Glutamatergic neuron (in vitro differentiated cells): ENCODE measurements around the gene PPP1R37. TPM values are rescaled to one million over a fixed set of nuclear protein-coding genes. Genes with fewer than 3 reads are reported as not detected.

Experiments used
- DNase-seq: peaks from one replicate; pipeline ENCODE4 v3.0.0; 2022
- H3K27ac Mint-ChIP-seq: one replicate; pipeline ENCODE4 v1.8.0; 2020; ENCODE audit warnings: mild to moderate bottlenecking, mixed read lengths, inconsistent platforms; ENCODE audit not compliant: unreplicated experiment
- H3K27me3 Mint-ChIP-seq: one replicate; pipeline ENCODE4 v1.8.0; 2020; ENCODE audit warnings: mild to moderate bottlenecking, moderate library complexity, mixed read lengths, inconsistent platforms; ENCODE audit not compliant: unreplicated experiment
- H3K36me3 Mint-ChIP-seq: one replicate; pipeline ENCODE4 v1.8.0; 2020; ENCODE audit warnings: mild to moderate bottlenecking, mixed read lengths, inconsistent platforms; ENCODE audit not compliant: unreplicated experiment
- H3K4me1 Mint-ChIP-seq: one replicate; pipeline ENCODE4 v1.8.0; 2020; ENCODE audit warnings: mild to moderate bottlenecking, low read depth, mixed read lengths, inconsistent platforms; ENCODE audit not compliant: unreplicated experiment
- H3K4me3 Mint-ChIP-seq: one replicate; pipeline ENCODE4 v1.8.0; 2020; ENCODE audit warnings: mild to moderate bottlenecking, mixed read lengths, inconsistent platforms; ENCODE audit not compliant: unreplicated experiment
- H3K9me3 Mint-ChIP-seq: one replicate; pipeline ENCODE4 v1.8.0; 2020; ENCODE audit warnings: mild to moderate bottlenecking, moderate library complexity, mixed read lengths, inconsistent platforms; ENCODE audit not compliant: unreplicated experiment
- CTCF ChIP-seq: fragments of 200-600 bp; sonication (generic); IDR thresholded peaks from one replicate; pipeline ENCODE4 v1.5.0; 2021; ENCODE audit not compliant: partially characterized antibody, unreplicated experiment
- total RNA-seq: library from RNA; stranded (reverse); fragmentation: NEBNext Ultra II Directional; extraction: Animal tissue kit (Norgen Biotek cat#: 25700); gene quantifications from one replicate; pipeline ENCODE4 v1.2.1, GENCODE V29; 2021; ENCODE audit not compliant: unreplicated experiment

PPP1R37 gene
- total RNA-seq, 1 donor from 2014 or later: 49.5 TPM

- Mint-ChIP-seq H3K4me1 (peaks cover 29% of the 10 kb centered on the region), H3K27ac (no peak overlapping the region)
Measured at GRCh38 chr19:45140144-45140503, 47.1 kb downstream of the PPP1R37 start.

DNA sequence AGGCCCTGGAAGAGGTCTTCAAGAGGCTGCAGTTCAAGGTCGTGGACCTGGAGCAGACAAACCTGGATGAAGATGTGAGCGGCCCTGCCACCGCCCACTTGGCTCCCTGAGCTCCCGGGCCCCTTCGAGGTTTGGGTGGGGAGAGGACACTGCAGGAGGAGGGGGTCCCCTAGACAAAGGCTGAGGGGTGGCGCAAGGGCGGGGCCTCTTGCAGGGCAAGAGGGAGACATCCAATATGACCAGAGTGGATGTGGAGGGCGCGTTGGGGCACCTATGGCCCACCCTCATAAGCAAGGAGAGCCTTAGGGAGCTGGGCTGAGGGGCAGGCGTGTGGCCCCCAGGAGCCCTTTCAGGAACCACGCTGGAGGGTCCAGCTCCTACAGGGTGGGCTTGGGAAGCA is 47.6 kb downstream of the PPP1R37 start:
- H3K27me3 Mint-ChIP-seq: peaks cover 2% of the 10 kb centered on the region
- H3K27ac Mint-ChIP-seq: no peak overlapping the region
- H3K4me3 Mint-ChIP-seq: no peak overlapping the region
- H3K9me3 Mint-ChIP-seq: peaks cover 15% of the 10 kb centered on the region
- peaks cover 29% of the 10 kb centered on the region for H3K4me1 Mint-ChIP-seq
- no peak for DNase-seq
- H3K36me3 Mint-ChIP-seq: peaks cover 4% of the 10 kb centered on the region
- TF ChIP-seq CTCF: no peak

More at GRCh38 chr19:45140144-45140503, 47.1 kb downstream of the PPP1R37 start:
- TF ChIP-seq CTCF: no peak
- H3K4me3 Mint-ChIP-seq: no peak overlapping the region
- H3K36me3 Mint-ChIP-seq: peaks cover 4% of the 10 kb centered on the region
- H3K27me3 Mint-ChIP-seq: peaks cover 2% of the 10 kb centered on the region
- DNase-seq: no peak
- peaks cover 15% of the 10 kb centered on the region for H3K9me3 Mint-ChIP-seq

DNA sequence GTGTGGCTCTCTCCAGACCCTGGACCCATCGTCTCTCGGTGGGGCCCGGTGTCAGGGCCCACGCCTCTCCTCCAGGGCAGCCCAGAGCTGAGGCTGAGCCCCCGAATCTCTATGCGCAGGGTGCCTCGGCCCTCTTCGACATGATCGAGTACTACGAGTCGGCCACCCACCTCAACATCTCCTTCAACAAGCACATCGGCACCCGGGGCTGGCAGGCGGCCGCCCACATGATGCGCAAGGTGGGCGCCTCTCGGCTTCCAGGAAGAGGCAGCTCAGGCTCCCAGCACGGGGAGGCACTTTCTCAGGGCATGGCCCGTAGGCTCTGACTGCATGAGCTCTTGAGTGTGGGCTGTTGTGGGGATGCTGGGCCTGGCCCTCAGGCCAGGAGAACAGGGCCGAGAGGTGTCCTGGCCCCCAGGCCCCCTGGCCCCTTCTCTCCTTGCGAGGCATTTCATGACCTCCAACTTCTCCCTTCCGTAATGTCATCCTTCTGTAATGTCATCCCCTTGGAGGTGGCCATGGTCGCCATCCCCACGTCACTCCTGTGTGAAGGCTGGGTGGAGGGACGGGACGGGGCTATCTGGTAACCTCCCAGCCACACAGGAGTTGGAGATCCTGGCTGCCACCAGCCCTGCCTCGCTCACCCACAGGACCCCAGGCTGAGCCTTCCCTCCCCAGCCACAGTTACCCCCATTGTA is 48.4 kb downstream of the PPP1R37 start:
- H3K4me3 Mint-ChIP-seq: no peak overlapping the region
- TF ChIP-seq CTCF: no peak
- peaks cover 24% of the 10 kb centered on the region for H3K4me1 Mint-ChIP-seq
- peaks cover 2% of the 10 kb centered on the region for H3K27me3 Mint-ChIP-seq
- DNase-seq: no peak
- no peak overlapping the region for H3K27ac Mint-ChIP-seq
- H3K36me3 Mint-ChIP-seq: peaks cover 4% of the 10 kb centered on the region
- H3K9me3 Mint-ChIP-seq: peaks cover 13% of the 10 kb centered on the region

- H3K4me1 Mint-ChIP-seq: peaks cover 17% of the 10 kb centered on the region
- peaks cover 11% of the 10 kb centered on the region for H3K9me3 Mint-ChIP-seq
- TF ChIP-seq CTCF: no peak
- H3K27me3 Mint-ChIP-seq: peaks cover 2% of the 10 kb centered on the region
- DNase-seq: no peak
- peak overlapping the region; percentile 38 for H3K27ac Mint-ChIP-seq
- H3K36me3 Mint-ChIP-seq: peaks cover under 1% of the 10 kb centered on the region
- H3K4me3 Mint-ChIP-seq: peak overlapping the region; percentile 49
Measured at GRCh38 chr19:45142016-45142725, 49.2 kb downstream of the PPP1R37 start.

GRCh38 chr19:45142726-45143110 is 49.7 kb downstream of the PPP1R37 start:
- no peak for DNase-seq
- Mint-ChIP-seq H3K27me3 (peaks cover 2% of the 10 kb centered on the region), H3K9me3 (peaks cover 9% of the 10 kb centered on the region), H3K27ac (peak overlapping the region; percentile 87), H3K4me3 (peak overlapping the region; percentile 49), H3K36me3 (no peaks in the 10 kb centered on the region), H3K4me1 (peaks cover 11% of the 10 kb centered on the region)
- TF ChIP-seq CTCF: no peak
